K562 (cell line): ENCODE measurements around the gene PCK2. TPM values are rescaled to one million over a fixed set of nuclear protein-coding genes. Genes with fewer than 3 reads are reported as not detected.

Experiments
- CTBP1 ChIP-seq: fragments of 450-650 bp; IDR thresholded peaks from 2 replicates; pipeline ENCODE4 v1.6.1; 2016; ENCODE audit warnings: borderline replicate concordance
- ELF1 ChIP-seq: fragments of 200-800 bp; sonication (Bioruptor generic); IDR thresholded peaks from 2 replicates; pipeline ENCODE4 v1.6.1; 2016; ENCODE audit warnings: missing genetic modification characterization, missing compliant biosample characterization
- FOXP1 ChIP-seq: sonication (generic); formaldehyde crosslinking; IDR thresholded peaks from 2 replicates; pipeline ENCODE4 v1.8.0; 2022; ENCODE audit warnings: mild to moderate bottlenecking, missing genetic modification reagents
- HMBOX1 ChIP-seq: sonication (generic); IDR thresholded peaks from 2 replicates; pipeline ENCODE4 v1.6.1; 2016
- HMG20A ChIP-seq: fragments of 450-650 bp; formaldehyde crosslinking; conservative IDR thresholded peaks from 2 replicates; pipeline ENCODE4 v1.4.0; 2020; ENCODE audit warnings: mild to moderate bottlenecking, mixed read lengths
- PTTG1 ChIP-seq: fragments of 450-650 bp; IDR thresholded peaks from 2 replicates; pipeline ENCODE4 v1.6.1; 2016; ENCODE audit warnings: low read depth, mild to moderate bottlenecking, missing genetic modification characterization, missing compliant biosample characterization
- TFE3 ChIP-seq: fragments of 450-650 bp; formaldehyde crosslinking; IDR thresholded peaks from 2 replicates; pipeline ENCODE4 v1.4.0; 2020; ENCODE audit warnings: mild to moderate bottlenecking, mixed read lengths
- ZBTB40 ChIP-seq, 2 experiments: fragments of 450-650 bp in 1 of 2; sonication (generic) in 1 of 2; formaldehyde crosslinking in 1 of 2; IDR thresholded peaks; 2 replicates each; pipeline versions ENCODE4 v1.7.1 to v1.9.0; 2016 to 2022; ENCODE audit warnings: inconsistent platforms in 1 of 2, mild to moderate bottlenecking in 1 of 2, missing genetic modification reagents in 1 of 2
- ZBTB9 ChIP-seq: fragments of 450-650 bp; formaldehyde crosslinking; IDR thresholded peaks from 2 replicates; pipeline ENCODE4 v1.4.0; 2020; ENCODE audit warnings: mild to moderate bottlenecking, moderate library complexity
- ZKSCAN8 ChIP-seq: fragments of 200-800 bp; sonication (Bioruptor generic); IDR thresholded peaks from 2 replicates; pipeline ENCODE4 v1.6.1; 2016; ENCODE audit warnings: missing genetic modification characterization, missing compliant biosample characterization
- ZNF41 ChIP-seq: fragments of 250-450 bp; sonication (Bioruptor Pico); conservative IDR thresholded peaks from 2 replicates; pipeline ENCODE4 v1.4.0; 2020; ENCODE audit warnings: mild to moderate bottlenecking
- ZNF644 ChIP-seq: fragments of 200-800 bp; sonication (Bioruptor generic); IDR thresholded peaks from 2 replicates; pipeline ENCODE4 v1.6.1; 2016; ENCODE audit warnings: low read depth, missing genetic modification characterization, missing compliant biosample characterization
- ZNF785 ChIP-seq: fragments of 250-450 bp; sonication (Bioruptor Pico); IDR thresholded peaks from 2 replicates; pipeline ENCODE4 v1.4.0; 2020; ENCODE audit warnings: mild to moderate bottlenecking
- polyA plus RNA-seq, 8 experiments: library from polyadenylated mRNA; depleted of rRNA in 4 of 8; stranded (reverse) in 5 of 8; unstranded in 3 of 8; fragments of >200 nt; fragmentation: Nextera tagmentation in 2 of 8; fragmentation: Illumina TruSeq in 1 of 8; extraction: Ambion mirVana in 2 of 8; extraction: Trizol in 1 of 8; gene quantifications; 2 replicates each; pipeline versions ENCODE4 v1.2.1 to v1.2.3, GENCODE V29; 2011 to 2014; ENCODE audit warnings: inconsistent platforms in 1 of 8, missing spikeins in 1 of 8
- total RNA-seq, 7 experiments: library from RNA; depleted of rRNA in 6 of 7; stranded (reverse); fragments of >200 nt in 6 of 7; fragmentation: Illumina TruSeq in 2 of 7; extraction: Trizol in 2 of 7; gene quantifications; 2 replicates each; pipeline versions ENCODE4 v1.2.1 to v1.2.3, GENCODE V29; 2011 to 2021; ENCODE audit warnings: low replicate concordance in 1 of 7

The PCK2 gene
- total and polyA plus RNA-seq, 9 of the 15 experiments (the other 6 are each of a cell fraction or from before 2014, with no cell fraction given) = 3.3 to 60.9 (median 30.4) TPM

- no peak for TF ChIP-seq ZBTB40 (IDR thresholded peaks at IDR 0.05)
- no peak for TF ChIP-seq ZBTB40 (CRISPR knock-in tag; IDR thresholded peaks at IDR 0.05)
- no peak for TF ChIP-seq HMBOX1
- TF ChIP-seq ZNF41 (CRISPR knock-in tag) = no peak
- no peak for TF ChIP-seq ZNF644
- TF ChIP-seq ELF1 (tag) = peak; percentile 83
- peak; percentile 54; the same call in 1 of the 2 replicates for TF ChIP-seq CTBP1
- no peak for TF ChIP-seq ZBTB9
- TF ChIP-seq HMG20A (CRISPR knock-in tag) = no peak
- peak; percentile 34; the same call in 1 of the 2 replicates for TF ChIP-seq TFE3 (CRISPR knock-in tag)
- TF ChIP-seq PTTG1 (tag) = no peak
- no peak for TF ChIP-seq ZKSCAN8 (CRISPR knock-in tag)
- TF ChIP-seq FOXP1 (CRISPR knock-in tag) = peak; percentile 86; the same call in 1 of the 2 replicates
- no peak for TF ChIP-seq ZNF785 (CRISPR knock-in tag)
These were observed 20.7 kb downstream of the PCK2 start, which contains the start of the genes DCAF11 and NRL (continued) for GRCh38 chr14:24114532-24115421.
